GM18907 (cell line): Measurements from ENCODE around the gene TLCD1.

Source experiments
- ATAC-seq: cut with Tn5 transposase; IDR thresholded peaks from one replicate; pipeline ENCODE4 v1.9.1; 2021; ENCODE audit warnings: mild to moderate bottlenecking, moderate library complexity; ENCODE audit not compliant: unreplicated experiment

The TLCD1 gene

DNA sequence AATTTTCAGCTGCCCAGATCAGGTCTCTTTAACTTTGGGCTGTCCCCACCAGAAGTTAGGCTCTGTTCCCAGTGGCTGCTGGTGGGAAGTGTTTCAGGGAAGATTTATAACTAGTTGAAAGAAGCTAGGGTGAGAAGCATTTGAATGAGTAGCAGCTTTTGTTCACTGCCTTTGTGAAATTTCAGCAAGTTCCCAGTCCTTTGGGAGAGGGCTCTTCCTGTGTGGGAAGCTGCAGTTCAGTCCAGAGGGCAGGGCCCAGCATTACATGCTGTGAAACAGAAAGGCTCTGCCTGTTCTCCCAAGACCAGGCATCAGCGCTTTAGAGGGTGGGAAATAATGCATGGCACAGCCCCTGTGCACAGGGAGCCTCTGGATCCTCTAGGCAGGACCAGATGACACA, 32.2 kb downstream of the TLCD1 start:
- no peak for ATAC-seq

DNA sequence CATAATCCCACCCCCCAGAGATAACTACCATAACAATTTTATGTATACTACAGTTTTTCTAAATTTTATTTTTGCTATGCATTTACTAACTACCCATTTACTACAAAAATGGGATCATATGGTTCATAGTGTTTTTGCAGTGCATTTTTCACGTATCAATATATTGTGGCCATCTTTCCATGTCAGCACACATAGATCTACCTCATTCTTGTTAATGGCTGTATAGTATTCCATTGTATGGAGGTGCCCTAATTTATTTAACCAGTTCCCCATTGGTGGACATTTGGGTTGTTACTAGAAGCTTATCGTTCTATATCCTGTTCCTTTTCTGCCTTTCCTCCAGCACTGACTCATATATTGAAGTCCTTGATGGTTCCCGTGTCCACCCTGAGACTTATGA, 37.0 kb downstream of the TLCD1 start:
- ATAC-seq, result no peak

DNA sequence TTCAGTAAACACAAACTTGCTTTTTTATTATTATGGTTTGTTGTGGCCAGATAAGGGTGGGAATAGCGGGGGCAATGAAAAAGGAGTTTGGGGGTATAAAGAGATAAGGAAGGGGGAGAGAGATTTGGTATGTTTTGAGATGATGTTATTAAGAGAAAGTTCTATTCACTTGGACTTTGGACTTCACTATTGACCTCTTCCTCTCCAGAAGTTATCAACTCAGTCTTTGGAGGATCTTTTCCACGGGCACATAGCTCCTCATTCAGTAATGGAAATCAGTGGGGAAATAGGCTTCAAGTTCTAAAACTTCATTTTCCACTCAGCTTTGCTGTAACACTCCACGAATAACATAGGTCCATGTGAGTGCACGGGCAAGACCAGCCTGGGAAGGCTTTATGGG, 37.6 kb downstream of the TLCD1 start:
- no peak for ATAC-seq

DNA sequence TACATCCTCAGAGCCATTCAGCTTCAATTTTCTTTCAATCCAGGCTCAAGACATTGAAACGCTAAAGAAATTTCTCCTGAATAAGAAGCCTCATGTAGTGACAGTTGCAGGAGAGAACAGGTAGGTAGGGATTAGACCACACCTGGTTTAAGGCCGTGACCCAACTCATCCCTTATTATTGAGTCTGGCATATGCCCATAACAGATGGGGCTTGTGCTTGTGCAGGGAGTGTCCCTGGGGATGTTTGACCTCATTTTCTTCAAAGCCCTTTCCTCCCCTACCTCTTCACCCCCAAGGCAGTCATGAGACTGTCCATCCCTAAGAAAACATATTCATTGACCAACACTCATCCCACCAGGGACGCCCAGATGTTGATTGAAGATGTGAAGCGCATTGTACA, 39.7 kb downstream of the TLCD1 start:
- ATAC-seq, result no peak

DNA sequence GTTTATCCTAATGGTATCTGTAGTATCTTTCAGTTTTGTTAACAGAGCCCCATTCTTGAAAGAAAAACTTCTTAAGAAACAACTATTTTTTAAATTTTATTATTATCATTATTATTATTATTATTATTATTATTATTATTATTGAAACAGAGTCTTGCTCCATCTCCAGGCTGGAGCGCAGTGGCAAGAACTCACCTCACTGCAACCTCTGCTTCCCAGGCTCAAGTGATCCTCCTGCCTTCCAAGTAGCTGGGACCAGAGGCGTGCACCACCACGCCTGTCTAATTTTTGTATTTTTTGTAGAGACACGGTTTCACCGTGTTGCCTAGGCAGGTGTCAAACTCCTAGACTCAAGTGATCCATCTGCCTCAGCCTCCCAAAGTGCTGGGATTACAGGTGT, 40.7 kb downstream of the TLCD1 start:
- no peak for ATAC-seq

DNA sequence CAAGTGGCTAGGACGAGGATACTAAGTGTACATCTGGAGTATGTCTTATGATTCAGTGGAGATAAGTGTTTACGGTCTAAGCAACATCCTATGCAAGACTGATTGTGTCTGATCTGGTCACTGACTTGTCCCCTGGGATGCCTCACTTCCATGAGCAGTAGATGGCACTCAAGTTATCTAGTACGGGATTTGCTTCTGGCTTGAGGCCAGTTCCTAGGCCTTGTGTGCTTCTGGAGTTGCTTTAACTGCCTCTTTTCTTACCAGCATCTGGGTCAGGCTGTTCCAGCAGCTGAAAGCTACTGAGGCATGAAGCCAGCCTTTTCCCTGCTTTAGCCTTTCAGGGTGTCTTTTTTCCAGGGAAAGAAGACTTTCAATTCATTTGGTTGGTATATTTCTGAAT, 41.1 kb downstream of the TLCD1 start:
- no peak for ATAC-seq

DNA sequence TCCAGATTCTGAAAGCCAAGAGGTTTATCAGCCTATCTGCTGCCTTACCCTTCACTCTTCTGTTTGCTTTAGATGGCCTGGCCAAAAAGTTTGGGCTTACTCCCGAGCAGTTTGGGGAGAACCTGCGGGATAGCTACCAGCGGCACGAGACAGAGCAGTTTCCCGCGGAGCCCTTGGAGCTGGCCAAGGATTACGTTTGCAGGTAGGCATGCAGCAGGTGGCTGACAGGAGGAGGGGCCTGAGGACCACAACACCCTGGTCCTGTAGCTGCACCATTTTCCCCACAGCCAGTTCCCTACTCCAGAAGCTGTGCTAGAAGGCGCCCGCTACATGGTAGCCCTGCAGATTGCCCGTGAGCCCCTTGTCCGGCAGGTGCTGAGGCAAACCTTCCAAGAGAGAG, 43.4 kb downstream of the TLCD1 start:
- no peak for ATAC-seq

DNA sequence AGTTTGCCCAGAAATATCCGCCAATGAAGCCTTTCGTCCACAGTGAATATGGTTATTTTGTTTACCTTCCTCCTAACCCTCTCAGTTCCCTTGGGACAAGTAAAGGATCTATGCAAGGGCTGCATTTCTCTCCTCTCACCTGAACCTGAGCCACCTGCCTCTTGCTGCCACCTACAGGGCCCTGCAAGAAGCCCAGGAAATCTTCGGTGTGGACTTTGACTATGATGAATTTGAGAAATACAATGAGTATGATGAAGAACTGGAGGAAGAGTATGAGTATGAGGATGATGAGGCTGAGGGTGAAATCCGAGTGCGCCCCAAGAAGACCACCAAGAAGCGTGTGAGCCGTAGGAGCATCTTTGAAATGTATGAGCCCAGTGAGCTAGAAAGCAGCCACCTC, 50.1 kb downstream of the TLCD1 start:
- no peak for ATAC-seq

DNA sequence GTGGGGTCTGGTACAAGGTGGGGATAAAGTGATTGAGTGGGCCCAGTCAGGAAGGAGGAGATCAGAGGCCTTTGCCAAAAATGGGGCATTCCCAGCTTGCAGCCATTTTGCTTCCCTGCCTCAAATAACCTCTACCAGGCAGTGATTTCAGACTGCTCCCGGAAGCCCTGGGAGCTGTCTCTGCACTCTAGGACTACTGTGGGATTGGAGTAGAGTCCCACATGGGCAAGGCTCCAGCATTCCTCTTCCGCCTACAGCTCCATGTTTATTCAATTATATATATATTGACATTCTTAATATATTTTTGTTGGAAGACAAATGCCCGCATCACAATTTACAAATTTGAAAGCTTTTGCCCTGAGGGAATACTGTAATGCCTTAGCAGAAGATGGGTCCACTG, 50.5 kb downstream of the TLCD1 start:
- ATAC-seq, result no peak
